ENCODE measurements around the gene ARHGAP8.
"Not testable (repeated sequence)": the region's sequence is repeated elsewhere in the genome, so short reads cannot be mapped to it uniquely, and the experiment has no call there.

Gene ARHGAP8

DNA sequence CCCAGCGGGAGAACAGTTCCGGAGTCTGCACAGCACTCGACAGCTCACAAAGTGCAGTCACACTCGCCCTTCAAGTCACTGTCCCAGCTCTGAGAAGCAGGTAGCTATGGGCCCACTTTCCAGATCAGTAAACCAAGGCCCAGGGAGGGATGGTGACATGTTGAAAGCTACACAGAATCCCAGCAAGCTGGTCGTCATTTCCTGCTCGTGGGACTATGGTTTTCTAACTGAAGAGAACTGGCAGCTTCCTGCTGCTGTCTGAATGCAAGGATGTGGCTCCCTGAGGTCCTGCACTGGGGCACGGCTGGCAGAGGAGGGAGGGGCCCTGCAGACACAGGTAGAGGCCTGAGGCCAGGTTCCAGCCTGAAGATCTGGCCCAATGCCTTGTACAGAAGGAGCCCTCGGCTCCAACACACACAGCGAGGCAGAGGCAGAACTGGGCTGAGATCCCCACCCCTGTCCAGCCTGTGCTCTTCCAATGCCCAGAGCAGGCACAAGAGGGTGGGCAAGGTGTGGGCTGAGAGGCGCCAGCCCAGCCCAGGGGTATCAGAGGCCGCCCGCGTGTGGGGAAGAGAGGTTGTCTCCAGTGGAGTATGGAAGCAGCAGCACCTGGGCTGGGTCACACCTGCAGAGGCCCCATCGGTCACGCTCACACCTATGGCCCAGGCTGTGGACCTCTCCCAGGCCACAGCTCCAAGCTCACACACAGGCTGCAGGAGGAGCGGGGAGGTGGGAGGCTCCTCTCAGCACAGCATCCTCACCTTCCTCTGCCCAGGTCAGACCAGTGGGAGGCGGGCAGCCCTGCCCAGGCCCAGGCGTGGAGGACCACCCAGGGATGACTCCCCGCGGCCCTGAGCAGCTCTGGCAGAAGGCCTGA lies 138.3 kb downstream of the ARHGAP8 start:
- DNase-seq (ENCODE audit: low read depth, low spot score) = peak; percentile 46
- H3K4me3 ChIP-seq (ENCODE audit: low read length) = no peak overlapping the region

- DNase-seq (ENCODE audit: low read depth, low spot score) = no peak
These were observed 138.9 kb downstream of the ARHGAP8 start for GRCh38 chr22:44891293-44891747.

GRCh38 chr22:44891791-44892190 lies 139.4 kb downstream of the ARHGAP8 start:
- DNase-seq (ENCODE audit: low read depth, low spot score) = no peak

More at GRCh38 chr22:44891293-44891747, 138.9 kb downstream of the ARHGAP8 start:
- no peak overlapping the region for H3K4me3 ChIP-seq (ENCODE audit: low read length)

GRCh38 chr22:44892243-44892642 lies 139.9 kb downstream of the ARHGAP8 start:
- no peak for DNase-seq (ENCODE audit: low read depth, low spot score)
- no peak overlapping the region for H3K4me3 ChIP-seq (ENCODE audit: low read length)

More at GRCh38 chr22:44891791-44892190, 139.4 kb downstream of the ARHGAP8 start:
- H3K4me3 ChIP-seq (ENCODE audit: low read length) = no peak overlapping the region

DNA sequence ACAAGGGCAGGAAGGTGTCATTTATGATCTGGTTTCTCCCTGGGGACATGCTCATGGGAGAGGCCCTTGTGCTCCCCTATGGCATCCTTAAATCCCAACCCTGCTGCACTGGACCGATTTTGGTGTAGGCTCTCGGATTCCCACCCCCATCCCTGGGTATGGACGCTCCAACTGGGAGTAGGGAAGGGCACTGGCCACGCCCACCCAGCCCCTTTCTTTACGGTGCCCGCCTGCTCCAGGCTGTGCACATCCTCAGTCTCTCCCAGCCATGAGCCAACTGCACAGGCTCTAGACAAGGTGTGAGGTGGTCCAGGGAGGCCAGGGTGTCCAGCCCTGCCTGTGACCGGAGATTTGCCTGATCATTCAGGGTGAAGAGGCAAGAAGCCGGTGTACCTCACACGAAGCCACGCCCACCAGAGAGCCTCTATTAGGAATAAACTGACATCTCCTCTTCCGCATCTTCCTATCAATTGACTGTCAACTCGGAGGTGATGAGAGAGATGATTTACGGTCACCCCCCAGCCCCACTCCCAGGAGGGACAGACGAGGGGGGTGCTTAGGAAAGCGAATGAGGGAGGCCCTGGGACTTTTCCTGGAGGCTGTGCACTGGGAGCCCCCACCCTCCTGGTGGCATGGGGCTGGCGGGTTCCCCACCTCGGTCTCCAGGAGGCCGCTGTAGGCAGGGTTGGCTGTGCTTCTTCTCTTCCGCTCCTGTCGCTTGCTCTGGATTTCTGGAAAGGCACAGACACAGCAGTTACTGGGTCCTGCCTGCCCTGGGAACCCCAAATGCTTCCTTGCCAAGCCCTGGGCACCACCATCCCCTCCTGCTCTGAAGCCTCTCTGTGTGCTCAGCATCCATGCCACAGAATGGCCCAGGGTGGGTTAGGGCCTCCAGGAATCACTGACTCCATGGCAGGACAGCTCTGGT lies 140.7 kb downstream of the ARHGAP8 start:
- no peak overlapping the region for H3K4me3 ChIP-seq (ENCODE audit: low read length)
- DNase-seq (ENCODE audit: low read depth, low spot score) = no peak

DNA sequence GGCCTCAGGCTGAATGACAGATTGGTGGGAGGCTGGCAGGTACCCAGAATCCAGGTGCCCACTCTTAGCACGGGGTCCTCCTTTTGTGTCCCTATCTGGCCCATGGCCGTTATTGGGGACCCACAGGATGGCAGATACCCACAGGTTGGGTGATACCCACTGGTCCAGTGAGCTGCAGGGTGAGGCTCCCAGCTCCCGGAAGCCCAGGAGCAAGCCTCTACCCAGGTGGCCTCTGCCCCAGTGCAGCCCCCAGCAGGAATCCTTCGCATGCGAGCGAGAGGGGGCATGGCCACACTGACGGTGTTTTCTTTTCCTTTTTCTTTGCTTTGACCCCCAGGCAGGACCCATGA lies 141.3 kb downstream of the ARHGAP8 start:
- no peak for DNase-seq (ENCODE audit: low read depth, low spot score)

DNA sequence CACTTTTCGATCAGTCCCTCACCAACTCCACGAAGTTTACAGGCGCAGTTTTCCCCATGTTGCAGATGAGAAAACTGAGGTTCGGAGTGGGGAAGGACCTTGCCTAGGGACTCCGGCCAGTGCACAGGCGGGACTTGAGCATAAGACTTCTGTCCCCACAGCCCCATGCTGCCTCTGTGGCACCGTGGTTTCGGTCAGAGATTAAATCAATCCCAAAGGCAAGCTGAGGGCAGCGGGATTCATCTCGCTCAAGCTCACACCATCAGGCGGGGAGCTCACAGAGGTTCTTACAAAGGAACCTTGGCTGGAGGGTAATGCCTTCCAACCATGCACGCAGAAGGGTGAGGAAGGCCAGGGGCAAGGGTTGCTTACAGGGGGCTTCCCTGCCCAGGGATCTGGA lies 141.9 kb downstream of the ARHGAP8 start:
- DNase-seq (ENCODE audit: low read depth, low spot score) = no peak
- H3K4me3 ChIP-seq (ENCODE audit: low read length) = no peak overlapping the region

More for the DNA sequence above, 141.3 kb downstream of the ARHGAP8 start:
- H3K4me3 ChIP-seq (ENCODE audit: low read length) = no peak overlapping the region

GRCh38 chr22:44894782-44895181 lies 142.4 kb downstream of the ARHGAP8 start:
- DNase-seq (ENCODE audit: low read depth, low spot score) = no peak
- no peak overlapping the region for H3K4me3 ChIP-seq (ENCODE audit: low read length)

- no peak overlapping the region for H3K4me3 ChIP-seq (ENCODE audit: low read length)
- DNase-seq (ENCODE audit: low read depth, low spot score) = no peak
These were observed 143.1 kb downstream of the ARHGAP8 start for GRCh38 chr22:44895296-44896055.

GRCh38 chr22:44898236-44898635 lies 145.9 kb downstream of the ARHGAP8 start:
- DNase-seq (ENCODE audit: low read depth, low spot score) = no peak
- no peak overlapping the region for H3K4me3 ChIP-seq (ENCODE audit: low read length)

GRCh38 chr22:44901301-44901700 lies 148.9 kb downstream of the ARHGAP8 start:
- DNase-seq (ENCODE audit: low read depth, low spot score) = peak; percentile 7
- no peak overlapping the region for H3K4me3 ChIP-seq (ENCODE audit: low read length)

DNA sequence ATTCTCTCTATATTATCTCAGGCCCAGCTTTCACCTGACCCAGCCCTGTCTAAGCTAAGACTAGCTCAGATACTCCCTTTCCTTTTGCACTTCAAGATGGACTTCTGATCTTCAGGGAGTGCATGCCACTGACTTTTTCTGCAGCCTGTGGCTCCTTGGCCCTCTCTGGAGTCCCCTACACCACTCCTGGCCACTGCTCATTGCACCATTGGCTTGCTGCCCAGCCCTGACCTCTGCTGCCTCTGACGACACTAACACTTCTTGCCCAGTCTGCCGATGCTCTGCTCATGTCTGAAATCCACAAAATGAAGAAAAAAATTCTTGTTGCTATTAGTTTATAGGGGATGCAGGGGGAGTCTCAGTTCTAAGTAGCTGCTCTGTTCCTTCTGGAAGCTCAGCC lies 150.8 kb downstream of the ARHGAP8 start:
- not testable (repeated sequence) for DNase-seq (ENCODE audit: low read depth, low spot score); H3K4me3 ChIP-seq (ENCODE audit: low read length)

GRCh38 chr22:44904492-44905152 lies 152.2 kb downstream of the ARHGAP8 start:
- DNase-seq (ENCODE audit: low read depth, low spot score); H3K4me3 ChIP-seq (ENCODE audit: low read length): not testable (repeated sequence)

DNA sequence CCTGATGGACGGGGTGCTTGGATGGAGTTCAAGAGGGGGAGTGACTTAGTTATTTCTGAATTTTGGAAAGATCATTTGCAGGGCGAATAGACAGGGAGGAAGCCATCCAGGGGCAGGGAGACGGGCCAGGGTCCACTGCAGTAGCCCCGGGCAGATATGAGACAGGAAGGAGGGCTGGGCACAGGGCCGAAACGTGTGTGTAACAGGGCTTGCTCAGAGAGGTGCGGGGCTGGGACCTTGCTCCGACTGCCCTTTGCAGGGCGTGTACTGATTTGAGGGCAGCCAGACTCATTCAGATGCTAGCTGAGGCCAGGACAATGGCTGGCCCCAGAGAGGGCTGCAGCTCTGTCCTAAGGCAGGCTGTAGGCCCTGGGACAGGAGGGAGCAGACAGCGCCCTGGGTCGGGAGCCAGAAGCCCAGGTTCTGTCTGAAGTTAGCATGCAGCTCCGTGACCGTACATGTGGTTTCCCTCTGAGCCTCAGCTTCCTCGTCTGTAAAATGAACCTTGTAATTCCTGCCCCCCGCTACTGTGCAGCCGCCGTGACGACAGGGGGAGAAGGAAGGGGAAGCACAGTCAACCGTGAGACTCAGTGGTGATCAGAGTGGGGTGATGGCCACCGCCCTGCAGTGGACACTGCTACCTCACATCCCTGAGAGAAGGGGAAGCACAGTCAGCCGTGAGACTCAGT lies 154.0 kb downstream of the ARHGAP8 start:
- DNase-seq (ENCODE audit: low read depth, low spot score) = no peak
- no peak overlapping the region for H3K4me3 ChIP-seq (ENCODE audit: low read length)

DNA sequence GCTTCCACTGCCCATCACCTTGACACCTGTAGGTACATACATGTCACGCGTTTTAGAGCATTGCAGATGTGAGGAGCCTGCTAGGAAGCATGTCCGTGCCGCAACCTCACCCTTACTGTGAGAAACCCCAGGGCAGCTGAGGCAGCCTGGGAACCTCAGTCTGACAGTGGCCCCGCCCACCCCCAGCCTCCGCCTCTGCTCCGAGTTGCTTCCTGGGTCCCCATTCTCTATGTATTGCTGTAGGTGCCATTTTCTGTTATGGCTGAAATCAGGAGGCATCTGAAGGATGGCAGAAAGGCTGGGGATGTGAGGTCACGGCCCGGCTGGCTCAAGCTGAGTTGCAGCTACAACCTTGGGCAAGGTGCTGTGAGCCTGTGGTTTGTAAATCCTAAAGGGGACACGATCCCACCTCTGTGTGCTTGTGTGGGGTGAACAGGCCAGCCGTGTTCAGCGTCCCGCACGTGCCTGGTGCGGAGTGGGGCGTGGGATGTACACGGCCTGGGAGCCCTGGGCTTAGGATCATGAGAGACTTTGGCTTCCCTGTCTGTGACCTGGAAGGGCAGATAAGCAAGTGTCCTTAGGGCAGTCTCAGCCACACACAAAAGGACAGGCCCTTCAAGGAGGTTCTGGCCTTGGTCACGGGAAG lies 154.7 kb downstream of the ARHGAP8 start:
- no peak overlapping the region for H3K4me3 ChIP-seq (ENCODE audit: low read length)
- DNase-seq (ENCODE audit: low read depth, low spot score) = no peak

GRCh38 chr22:44907765-44908737 lies 155.7 kb downstream of the ARHGAP8 start:
- no peak overlapping the region for H3K4me3 ChIP-seq (ENCODE audit: low read length)
- no peak for DNase-seq (ENCODE audit: low read depth, low spot score)

DNA sequence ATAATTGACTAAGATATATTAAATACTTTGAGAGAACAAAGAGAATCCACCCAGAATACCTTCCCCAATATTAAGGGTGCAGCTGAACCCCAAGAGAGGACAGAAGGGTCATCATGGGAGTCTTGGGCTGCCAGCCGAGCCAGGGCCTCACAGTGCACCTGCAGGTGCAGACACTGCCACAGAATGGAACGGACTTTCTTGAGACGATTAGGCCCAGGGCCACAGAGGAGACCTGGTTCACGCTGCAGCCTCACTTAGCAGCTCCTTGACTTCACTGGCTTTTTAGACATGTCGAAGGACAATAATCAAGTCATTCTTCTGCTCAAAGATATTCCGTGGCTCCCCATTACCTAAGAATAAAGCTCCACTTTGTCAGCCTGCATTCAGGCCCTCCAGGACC lies 156.9 kb downstream of the ARHGAP8 start:
- no peak overlapping the region for H3K4me3 ChIP-seq (ENCODE audit: low read length)
- DNase-seq (ENCODE audit: low read depth, low spot score) = no peak
